SK-N-SH (cell line): ENCODE data around the gene KRTAP3-1. TPM values are rescaled to one million over a fixed set of nuclear protein-coding genes. Genes with fewer than 3 reads are reported as not detected.

Experiments
- CTCF ChIA-PET: fragments of 300-600, 350-600 bp; formaldehyde crosslinking; extraction: SDS; loops from one replicate; lab custom pipeline; 2021; lab: Yijun Ruan, JAX
- POLR2A ChIA-PET: fragments of 350-600 bp; sonication (Branson Sonifier 250); formaldehyde crosslinking; extraction: SDS; loops from one replicate; lab custom pipeline; 2020; ENCODE audit warnings: antibody characterized with exemption, inconsistent platforms; lab: Yijun Ruan, JAX
- DNase-seq: peaks from one replicate; pipeline ENCODE4 v3.0.0; 2012
- H2AFZ ChIP-seq: fragments of 200-600 bp; sonication (generic); 2 replicates; pipeline ENCODE4 v1.8.1; 2016; ENCODE audit warnings: antibody characterized with exemption, mild to moderate bottlenecking, low read depth
- H3F3A ChIP-seq: fragments of 200-600 bp; sonication (generic); replicated peaks from 2 replicates; pipeline ENCODE3; 2016; ENCODE audit warnings: antibody characterized with exemption, mild to moderate bottlenecking; ENCODE audit not compliant: insufficient read depth
- H3K27ac ChIP-seq, 2 experiments: fragments of 200-500 bp in 1 of 2; fragments of 200-600 bp in 1 of 2; sonication (Bioruptor generic) in 1 of 2; sonication (generic), shearing (Covaris generic) in 1 of 2; 2 replicates each; pipeline versions ENCODE4 v1.5.1 to v1.6.1; 2014 to 2016; ENCODE audit warnings: low read depth in 2 of 2, inconsistent platforms in 1 of 2, low read length in 1 of 2, mild to moderate bottlenecking in 1 of 2, mixed read lengths in 1 of 2
- H3K27me3 ChIP-seq: fragments of 200-600 bp; sonication (generic), shearing (Covaris generic); 2 replicates; pipeline ENCODE4 v1.6.1; 2016; ENCODE audit warnings: mixed run types; ENCODE audit not compliant: insufficient read depth
- H3K36me3 ChIP-seq, 2 experiments: fragments of 200-500 bp in 1 of 2; fragments of 200-600 bp in 1 of 2; sonication (Bioruptor generic) in 1 of 2; sonication (generic) in 1 of 2; replicated peaks in 1 of 2; 2 replicates each; pipeline versions ENCODE3 to v1.5.1; 2014 to 2016; ENCODE audit warnings: low read length in 1 of 2, mild to moderate bottlenecking in 1 of 2; ENCODE audit not compliant: insufficient read depth in 2 of 2, control insufficient read depth in 1 of 2
- H3K4me1 ChIP-seq, 2 experiments: fragments of 200-500 bp in 1 of 2; fragments of 200-600 bp in 1 of 2; sonication (Bioruptor generic) in 1 of 2; sonication (generic), shearing (Covaris generic) in 1 of 2; 2 replicates each; pipeline versions ENCODE4 v1.5.1 to v1.6.1; 2014 to 2016; ENCODE audit warnings: low read depth in 1 of 2, low read length in 1 of 2, mixed run types in 1 of 2; ENCODE audit not compliant: insufficient read depth in 2 of 2, control insufficient read depth in 1 of 2
- H3K4me2 ChIP-seq: fragments of 200-600 bp; sonication (generic), shearing (Covaris generic); 2 replicates; pipeline ENCODE4 v1.6.1; 2017; ENCODE audit warnings: mixed run types
- H3K4me3 ChIP-seq, 2 experiments: fragments of 200-500 bp in 1 of 2; fragments of 200-600 bp in 1 of 2; sonication (Bioruptor generic) in 1 of 2; sonication (generic), shearing (Covaris generic) in 1 of 2; 2 replicates each; pipeline versions ENCODE4 v1.5.1 to v1.8.1; 2014 to 2016; ENCODE audit warnings: low read depth in 2 of 2, inconsistent platforms in 1 of 2, low read length in 1 of 2, mild to moderate bottlenecking in 1 of 2, mixed read lengths in 1 of 2, moderate library complexity in 1 of 2
- H3K79me2 ChIP-seq: fragments of 200-600 bp; sonication (generic); 2 replicates; pipeline ENCODE4 v1.8.1; 2017; ENCODE audit warnings: mild to moderate bottlenecking; ENCODE audit not compliant: insufficient read depth
- H3K9ac ChIP-seq: fragments of 200-600 bp; sonication (generic); 2 replicates; pipeline ENCODE4 v1.6.1; 2017; ENCODE audit warnings: mixed run types
- H3K9me2 ChIP-seq: fragments of 200-600 bp; sonication (generic); 2 replicates; pipeline ENCODE4 v1.6.1; 2017; ENCODE audit warnings: mixed run types
- H3K9me3 ChIP-seq: fragments of 200-600 bp; sonication (generic); 2 replicates; pipeline ENCODE4 v1.6.1; 2017; ENCODE audit warnings: mixed run types, mild to moderate bottlenecking, moderate library complexity
- H4K20me1 ChIP-seq: fragments of 200-600 bp; sonication (generic); 2 replicates; pipeline ENCODE4 v1.6.1; 2017; ENCODE audit warnings: mild to moderate bottlenecking, mixed run types; ENCODE audit not compliant: insufficient read depth
- EZH2phosphoT487 ChIP-seq: fragments of 200-600 bp; sonication (generic); IDR thresholded peaks from 2 replicates; pipeline ENCODE4 v1.6.1; 2017; ENCODE audit warnings: low read depth, mixed run types, mild to moderate bottlenecking, antibody characterized with exemption, moderate library complexity, borderline replicate concordance
- FOSL2 ChIP-seq: IDR thresholded peaks from 2 replicates; pipeline ENCODE4 v1.4.0; 2012; ENCODE audit warnings: low read depth, mild to moderate bottlenecking, moderate library complexity, borderline replicate concordance
- IRF3 ChIP-seq: fragments of 150-350 bp; IDR thresholded peaks from 2 replicates; pipeline ENCODE4 v1.6.1; 2016; ENCODE audit warnings: mild to moderate bottlenecking, low read depth, low read length
- NFIC ChIP-seq: IDR thresholded peaks from 2 replicates; pipeline ENCODE4 v1.4.0; 2012; ENCODE audit warnings: borderline replicate concordance
- SIN3A ChIP-seq: IDR thresholded peaks from 2 replicates; pipeline ENCODE4 v1.6.1; 2012; ENCODE audit warnings: low read depth, mild to moderate bottlenecking, low read length, moderate library complexity, borderline replicate concordance
- TAF1 ChIP-seq: IDR thresholded peaks from 2 replicates; pipeline ENCODE4 v1.6.1; 2012; ENCODE audit warnings: low read depth, mild to moderate bottlenecking, low read length, moderate library complexity, borderline replicate concordance
- TCF12 ChIP-seq: IDR thresholded peaks from 2 replicates; pipeline ENCODE4 v1.4.0; 2012
- TEAD4 ChIP-seq: IDR thresholded peaks from 2 replicates; pipeline ENCODE4 v1.4.0; 2012; ENCODE audit warnings: mild to moderate bottlenecking, borderline replicate concordance; ENCODE audit not compliant: insufficient read depth
- USF1 ChIP-seq: IDR thresholded peaks from 2 replicates; pipeline ENCODE4 v1.4.0; 2012; ENCODE audit warnings: low read depth, borderline replicate concordance
- USF2 ChIP-seq: fragments of 150-350 bp; IDR thresholded peaks from 2 replicates; pipeline ENCODE4 v1.6.1; 2017; ENCODE audit warnings: antibody characterized with exemption, low read length, low read depth, borderline replicate concordance
- YY1 ChIP-seq: IDR thresholded peaks from 2 replicates; pipeline ENCODE4 v1.4.0; 2012; ENCODE audit warnings: low read depth, mild to moderate bottlenecking
- WGBS: methylation state at CpG from one replicate; pipeline ENCODE4 v1.1.6; 2017; ENCODE audit warnings: low lambda C conversion rate; 5-methylcytosine and 5-hydroxymethylcytosine counted together
- polyA plus RNA-seq, 3 experiments: library from polyadenylated mRNA; depleted of rRNA; stranded (reverse); fragments of >200 nt; gene quantifications; 2 replicates each; pipeline ENCODE4 v1.2.3, GENCODE V29; 2012

The KRTAP3-1 gene
- polyA plus RNA-seq, 1 of the 3 experiments (the other 2 are of a cell fraction), result not detected

GRCh38 chr17:41026715-41027471 lies 18.0 kb upstream of the KRTAP3-1 start, which contains the start of gene KRTAP1-5:
TSS of gene KRTAP1-5 (minus strand) at chr17:41027208. CDS start at chr17:41027155, 53 bp downstream.
- Histone ChIP-seq H3K27ac (no peak within 1 kb of the TSS), H3K27me3 (peaks cover 42% of the 10 kb centered on the region), H3K4me2 (no peak within 1 kb of the TSS), H3K36me3 (no peaks in the 10 kb centered on the region), H3K9me2 (no peaks in the 10 kb centered on the region), H2AFZ (no peak within 1 kb of the TSS), H3K79me2 (no peaks in the 10 kb centered on the region), H4K20me1 (no peaks in the 10 kb centered on the region), H3K4me3 (no peak within 1 kb of the TSS), H3F3A (no peaks in the 10 kb centered on the region), H3K4me1 (no peaks in the 10 kb centered on the region), H3K9me3 (no peaks in the 10 kb centered on the region), H3K9ac (no peak within 1 kb of the TSS)
- 1% methylated on average over 2 of the region's 9 CpGs for WGBS
- CTCF ChIA-PET, result no interaction called here
- DNase-seq, result no peak
- no peak for TF ChIP-seq TAF1
- POLR2A ChIA-PET, result no interaction called here

GRCh38 chr17:41024697-41025096 lies 15.8 kb upstream of the KRTAP3-1 start:
- no peaks in the 10 kb centered on the region for H3K9me3 ChIP-seq
- H3K27me3 ChIP-seq, result peaks cover 39% of the 10 kb centered on the region; the same call in 1 of the 2 replicates
- H3K4me3 ChIP-seq, result no peak overlapping the region
- no peak overlapping the region for H3K9ac ChIP-seq
- no peaks in the 10 kb centered on the region for H3K9me2 ChIP-seq
- H3K4me1 ChIP-seq, result no peaks in the 10 kb centered on the region
- 7% methylated on average over 3 of the region's 3 CpGs for WGBS
- H3F3A ChIP-seq, result no peaks in the 10 kb centered on the region
- H3K79me2 ChIP-seq, result no peaks in the 10 kb centered on the region
- no peak overlapping the region for H2AFZ ChIP-seq
- no peaks in the 10 kb centered on the region for H3K36me3 ChIP-seq
- ChIA-PET CTCF (no interaction called here), POLR2A (no interaction called here)
- TF ChIP-seq IRF3 (no peak), TCF12 (no peak), TEAD4 (no peak), EZH2phosphoT487 (no peak), SIN3A (no peak), USF2 (no peak), YY1 (no peak), FOSL2 (no peak), NFIC (no peak), USF1 (no peak)
- no peak overlapping the region for H3K4me2 ChIP-seq
- no peak overlapping the region for H3K27ac ChIP-seq
- DNase-seq, result no peak
- no peaks in the 10 kb centered on the region for H4K20me1 ChIP-seq
